GM19397 (cell line): ENCODE data around the gene SLC15A3.

Experiments used
- ATAC-seq: cut with Tn5 transposase; IDR thresholded peaks from one replicate; pipeline ENCODE4 v1.9.1; 2021; ENCODE audit warnings: mild to moderate bottlenecking, moderate library complexity; ENCODE audit not compliant: unreplicated experiment

The SLC15A3 gene

GRCh38 chr11:60899046-60899936, 52.7 kb downstream of the SLC15A3 start:
- ATAC-seq: no peak

DNA sequence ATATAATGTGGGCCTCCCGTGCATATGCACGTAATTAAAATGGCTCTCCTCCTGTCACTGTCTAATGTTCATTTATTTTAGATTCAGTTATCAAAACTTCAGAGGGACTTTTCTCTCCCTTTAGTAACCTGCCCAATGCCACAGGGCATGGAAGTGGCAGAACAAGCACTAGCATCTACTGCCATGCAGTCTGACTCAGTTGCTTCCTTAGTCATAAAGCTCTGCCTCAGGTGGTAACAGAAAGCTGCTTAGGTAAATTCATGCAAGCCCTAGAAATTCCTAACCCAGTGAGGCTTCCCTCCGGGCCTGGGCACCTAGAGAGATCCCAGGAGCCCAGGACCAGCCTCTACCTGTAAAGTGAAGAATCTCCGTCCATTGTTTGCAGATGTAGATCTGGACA, 54.5 kb downstream of the SLC15A3 start:
- ATAC-seq: no peak

DNA sequence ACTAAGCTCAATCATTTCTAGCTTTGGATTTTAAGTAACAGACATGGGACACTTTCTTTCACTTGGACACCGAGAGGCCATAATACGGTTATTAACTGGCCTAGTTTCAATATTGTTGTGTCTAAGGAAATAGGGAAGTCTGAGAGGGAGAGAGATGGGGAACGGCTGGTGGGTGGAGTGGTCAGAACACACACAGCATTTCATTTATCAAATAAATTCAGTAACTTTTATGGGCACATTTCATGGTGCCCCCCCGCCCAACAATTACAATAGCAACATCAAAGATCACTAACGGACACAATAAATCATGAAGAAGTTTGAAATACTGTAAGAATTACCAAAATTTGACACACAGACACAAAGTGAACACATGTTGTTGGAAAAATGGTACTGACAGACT, 56.3 kb downstream of the SLC15A3 start:
- no peak for ATAC-seq

GRCh38 chr11:60891103-60891741, 60.8 kb downstream of the SLC15A3 start:
- ATAC-seq: no peak

- no peak for ATAC-seq
Observed at GRCh38 chr11:60890696-60891095, 61.3 kb downstream of the SLC15A3 start.

- ATAC-seq: no peak
Observed at GRCh38 chr11:60889869-60890311, 62.1 kb downstream of the SLC15A3 start.

- no peak for ATAC-seq
Observed at GRCh38 chr11:60887556-60887955, 64.4 kb downstream of the SLC15A3 start.
